ES-I3 (cell line): ENCODE data around the gene WWOX.
"Not testable (repeated sequence)": the region's sequence is repeated elsewhere in the genome, so short reads cannot be mapped to it uniquely, and the experiment has no call there.

Experiments used
- H3K36me3 ChIP-seq: 2 replicates; pipeline ENCODE4 v1.6.1; 2013; ENCODE audit warnings: mild to moderate bottlenecking, low read length, control low read depth, moderate library complexity; ENCODE audit not compliant: insufficient read depth
- H3K4me1 ChIP-seq: 2 replicates; pipeline ENCODE4 v1.6.1; 2013; ENCODE audit warnings: mild to moderate bottlenecking, control low read depth, low read length; ENCODE audit not compliant: insufficient read depth
- H3K9ac ChIP-seq: 2 replicates; pipeline ENCODE4 v1.6.1; 2013; ENCODE audit warnings: low read depth, mild to moderate bottlenecking, low read length, moderate library complexity
- H3K9me3 ChIP-seq: 2 replicates; pipeline ENCODE4 v1.6.1; 2013; ENCODE audit warnings: mild to moderate bottlenecking, low read length, moderate library complexity; ENCODE audit not compliant: control insufficient read depth, insufficient read depth

The WWOX gene

DNA sequence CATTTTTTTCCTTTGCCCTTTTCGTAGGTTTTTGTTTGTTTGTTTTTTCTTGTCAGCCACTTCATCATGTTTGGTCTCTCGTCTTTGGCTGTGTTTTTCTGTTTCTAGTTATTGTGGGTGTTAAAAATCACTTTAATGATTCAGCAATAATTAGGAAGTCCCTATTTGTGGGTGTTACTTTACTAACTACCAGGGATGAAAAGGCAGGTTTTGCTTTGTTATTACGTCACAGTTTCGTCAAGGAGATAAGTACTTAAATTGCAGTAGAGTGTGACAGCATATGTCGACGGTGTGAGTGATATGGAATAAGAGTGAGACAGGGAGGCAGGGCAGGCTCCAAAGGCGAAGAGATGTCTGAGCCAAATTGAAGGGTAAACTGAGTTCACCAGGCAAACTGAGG lies 479.6 kb downstream of the WWOX start:
- H3K9me3 ChIP-seq, result no peaks in the 10 kb centered on the region
- H3K4me1 ChIP-seq, result peaks cover 12% of the 10 kb centered on the region; the same call in 1 of the 2 replicates
- no peaks in the 10 kb centered on the region for H3K36me3 ChIP-seq
- no peak overlapping the region for H3K9ac ChIP-seq

DNA sequence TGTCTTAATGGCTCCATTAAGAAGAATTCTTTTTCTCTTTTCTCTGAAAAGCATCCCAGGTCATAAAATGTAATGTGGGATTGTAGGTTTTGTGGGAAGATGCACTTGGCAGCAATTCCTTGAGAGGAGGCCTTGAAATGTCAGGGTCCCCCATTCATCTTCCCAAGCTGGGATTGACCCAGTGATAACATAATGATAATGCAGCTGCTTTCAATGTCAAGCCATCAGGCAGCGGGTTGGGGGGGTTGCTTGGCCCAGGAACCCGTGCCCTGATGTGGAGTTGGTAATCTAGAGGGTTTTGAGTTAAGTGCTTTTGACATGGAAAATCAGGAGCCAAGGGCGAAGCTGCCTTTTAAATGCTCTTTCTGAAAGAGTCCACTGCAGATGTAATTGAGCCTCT lies 484.0 kb downstream of the WWOX start:
- no peak overlapping the region for H3K9ac ChIP-seq
- H3K36me3 ChIP-seq, result no peaks in the 10 kb centered on the region
- no peaks in the 10 kb centered on the region for H3K9me3 ChIP-seq
- H3K4me1 ChIP-seq, result peaks cover 16% of the 10 kb centered on the region; the same call in 1 of the 2 replicates

DNA sequence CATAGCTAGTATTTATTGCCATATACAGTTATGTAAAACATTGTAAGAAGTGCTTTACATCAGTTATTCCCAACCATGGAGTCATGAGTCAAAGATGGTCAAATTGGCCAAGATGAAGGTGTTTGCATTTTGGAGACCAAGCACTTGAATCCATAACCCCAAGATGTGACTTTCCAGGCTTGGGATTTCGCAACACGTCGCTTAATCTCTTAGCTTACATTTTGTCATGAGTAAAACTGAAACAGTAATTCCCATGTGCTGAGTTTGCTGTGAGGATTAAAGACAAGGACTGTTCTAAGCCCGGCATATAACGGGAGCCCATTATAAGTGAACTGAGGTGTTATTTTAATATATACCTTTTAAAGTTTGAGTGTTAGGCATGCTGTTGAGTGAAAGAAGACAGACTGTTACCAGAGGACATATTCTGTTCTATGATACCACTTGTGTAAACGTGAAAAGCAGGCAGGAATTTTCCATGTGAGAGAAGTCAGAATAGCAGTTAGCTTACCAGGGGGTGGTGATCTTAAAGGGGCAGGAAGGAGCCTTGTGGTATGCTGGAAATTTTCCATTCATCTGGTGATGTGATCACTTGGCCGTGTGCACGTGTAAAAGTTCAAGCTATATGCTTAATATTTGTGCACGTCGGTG lies 484.9 kb downstream of the WWOX start:
- Histone ChIP-seq H3K9ac (no peak overlapping the region), H3K36me3 (no peaks in the 10 kb centered on the region), H3K9me3 (no peaks in the 10 kb centered on the region), H3K4me1 (peaks cover 16% of the 10 kb centered on the region; the same call in 1 of the 2 replicates)

DNA sequence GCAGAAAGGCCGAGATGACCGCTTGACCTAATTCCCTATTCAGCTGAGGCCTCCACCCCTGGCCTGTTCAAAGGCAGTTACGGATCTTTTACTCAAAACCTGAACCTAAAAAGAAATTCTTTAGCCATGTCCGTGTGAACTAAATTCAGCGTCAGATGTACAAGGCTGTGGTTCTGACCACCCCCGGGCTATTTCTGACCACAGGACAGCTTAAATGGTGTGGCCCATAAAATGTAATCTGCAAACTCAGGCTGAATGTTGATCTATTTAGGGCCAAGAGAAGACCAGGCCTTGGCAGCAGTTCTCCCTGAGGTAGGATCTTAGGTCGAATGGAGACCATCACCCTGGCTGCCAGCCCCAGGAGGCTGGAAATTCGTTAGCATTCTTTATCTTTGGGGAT lies 485.5 kb downstream of the WWOX start:
- H3K4me1 ChIP-seq, result peaks cover 16% of the 10 kb centered on the region; the same call in 1 of the 2 replicates
- no peaks in the 10 kb centered on the region for H3K9me3 ChIP-seq
- H3K9ac ChIP-seq, result no peak overlapping the region
- H3K36me3 ChIP-seq, result no peaks in the 10 kb centered on the region

DNA sequence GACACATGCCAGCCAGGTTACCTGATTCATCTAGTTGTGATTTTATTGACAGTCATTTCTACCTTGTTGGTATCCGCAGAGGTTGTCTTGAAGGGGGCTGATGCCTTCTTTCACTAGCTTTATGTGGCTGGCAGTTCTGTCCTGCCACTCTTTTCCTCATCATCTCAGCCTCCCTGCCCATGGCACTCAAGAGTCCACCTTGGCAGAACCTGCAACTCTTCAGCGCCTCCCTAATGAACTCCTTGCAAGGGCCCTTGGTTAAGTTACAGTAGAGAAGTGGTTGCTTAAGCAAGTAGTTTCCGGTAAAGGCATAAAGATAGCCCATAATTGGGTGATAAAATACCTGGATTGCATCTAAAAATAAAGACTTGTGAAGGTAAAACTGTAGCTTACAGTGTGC lies 489.9 kb downstream of the WWOX start:
- no peaks in the 10 kb centered on the region for H3K9me3 ChIP-seq
- H3K9ac ChIP-seq, result no peak overlapping the region
- peaks cover 3% of the 10 kb centered on the region; the same call in 1 of the 2 replicates for H3K4me1 ChIP-seq
- H3K36me3 ChIP-seq, result no peaks in the 10 kb centered on the region

DNA sequence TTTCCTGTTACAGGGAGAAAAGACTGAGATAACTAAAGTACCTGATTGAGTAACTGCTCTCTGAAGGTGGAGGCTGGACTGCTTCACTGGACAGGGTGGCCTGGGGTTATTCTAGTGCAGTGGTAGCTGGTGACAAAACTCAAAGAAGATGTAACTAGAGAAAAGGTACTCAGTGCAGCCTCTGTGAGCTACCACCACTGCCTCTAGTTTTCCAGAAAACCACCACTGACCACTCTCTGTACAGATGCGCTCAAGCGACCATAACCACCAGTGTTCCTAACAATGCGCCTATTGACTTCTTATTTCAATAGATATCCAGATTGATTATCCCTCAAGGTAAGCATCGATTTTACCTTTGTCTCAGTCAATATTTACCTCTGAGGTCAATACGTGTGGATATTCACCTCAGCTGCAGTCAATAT lies 492.2 kb downstream of the WWOX start:
- H3K4me1 ChIP-seq, result no peaks in the 10 kb centered on the region
- no peak overlapping the region for H3K9ac ChIP-seq
- H3K36me3 ChIP-seq, result no peaks in the 10 kb centered on the region
- no peaks in the 10 kb centered on the region for H3K9me3 ChIP-seq

DNA sequence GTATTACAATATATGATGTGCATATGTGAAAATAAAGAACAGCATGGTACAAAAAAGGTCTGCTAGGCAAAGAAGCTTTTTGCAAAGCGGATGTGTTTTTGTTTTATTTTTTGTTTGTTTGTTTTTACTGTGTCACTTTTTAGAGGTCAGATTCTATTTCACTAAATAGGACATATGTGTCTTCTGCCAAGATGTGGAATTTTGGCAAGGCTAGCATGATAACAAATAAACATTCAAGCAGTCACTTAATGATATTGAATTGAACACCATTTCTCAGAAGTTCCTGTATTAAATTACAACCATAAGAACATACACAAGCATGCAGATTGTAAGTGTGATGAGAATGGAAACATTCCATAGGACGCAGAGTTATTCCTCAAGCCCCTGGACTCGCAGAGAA lies 492.7 kb downstream of the WWOX start:
- H3K4me1 ChIP-seq, result no peaks in the 10 kb centered on the region
- no peaks in the 10 kb centered on the region for H3K9me3 ChIP-seq
- no peaks in the 10 kb centered on the region for H3K36me3 ChIP-seq
- H3K9ac ChIP-seq, result no peak overlapping the region

DNA sequence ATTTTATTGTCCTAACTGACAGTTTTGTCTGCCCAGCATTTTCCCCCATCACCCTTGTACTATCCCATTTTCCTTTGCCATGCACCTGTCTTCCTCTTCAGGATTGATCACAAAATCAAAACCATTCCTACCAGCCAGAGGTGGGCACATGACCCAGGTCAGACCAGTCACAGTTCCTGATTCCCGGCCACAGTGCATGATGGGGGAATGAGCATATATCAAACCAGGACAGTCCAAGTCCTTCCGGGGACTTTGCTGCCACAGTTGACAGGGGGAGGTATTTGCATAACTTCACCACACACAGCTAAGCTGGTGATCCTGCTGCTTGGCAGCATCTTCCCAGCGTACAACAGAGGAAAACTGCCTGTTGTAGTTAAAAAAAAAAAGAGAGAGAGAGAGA lies 493.9 kb downstream of the WWOX start:
- Histone ChIP-seq H3K36me3 (no peaks in the 10 kb centered on the region), H3K4me1 (no peaks in the 10 kb centered on the region), H3K9me3 (no peaks in the 10 kb centered on the region), H3K9ac (no peak overlapping the region)

DNA sequence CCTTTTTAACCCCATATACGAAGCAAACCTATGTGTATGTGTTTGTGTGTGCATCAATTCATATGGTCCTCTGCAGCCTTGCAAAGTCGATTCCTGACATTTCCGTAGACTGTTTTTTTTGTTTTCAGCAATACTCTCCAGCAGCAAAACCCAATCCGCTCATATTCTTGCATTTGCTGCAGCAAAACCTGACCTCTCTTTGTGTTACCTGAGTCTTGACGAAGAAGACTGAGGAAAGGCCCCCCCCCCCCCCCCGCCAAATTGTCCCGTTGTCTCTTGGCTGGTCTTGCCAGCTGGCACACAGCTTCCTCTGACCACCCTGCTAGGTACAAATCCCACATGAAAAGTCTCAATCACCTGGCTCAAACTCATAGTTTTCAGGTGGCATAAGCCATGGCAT lies 494.7 kb downstream of the WWOX start:
- Histone ChIP-seq H3K36me3 (no peaks in the 10 kb centered on the region), H3K4me1 (peaks cover 4% of the 10 kb centered on the region; the same call in 1 of the 2 replicates), H3K9ac (no peak overlapping the region), H3K9me3 (no peaks in the 10 kb centered on the region)

DNA sequence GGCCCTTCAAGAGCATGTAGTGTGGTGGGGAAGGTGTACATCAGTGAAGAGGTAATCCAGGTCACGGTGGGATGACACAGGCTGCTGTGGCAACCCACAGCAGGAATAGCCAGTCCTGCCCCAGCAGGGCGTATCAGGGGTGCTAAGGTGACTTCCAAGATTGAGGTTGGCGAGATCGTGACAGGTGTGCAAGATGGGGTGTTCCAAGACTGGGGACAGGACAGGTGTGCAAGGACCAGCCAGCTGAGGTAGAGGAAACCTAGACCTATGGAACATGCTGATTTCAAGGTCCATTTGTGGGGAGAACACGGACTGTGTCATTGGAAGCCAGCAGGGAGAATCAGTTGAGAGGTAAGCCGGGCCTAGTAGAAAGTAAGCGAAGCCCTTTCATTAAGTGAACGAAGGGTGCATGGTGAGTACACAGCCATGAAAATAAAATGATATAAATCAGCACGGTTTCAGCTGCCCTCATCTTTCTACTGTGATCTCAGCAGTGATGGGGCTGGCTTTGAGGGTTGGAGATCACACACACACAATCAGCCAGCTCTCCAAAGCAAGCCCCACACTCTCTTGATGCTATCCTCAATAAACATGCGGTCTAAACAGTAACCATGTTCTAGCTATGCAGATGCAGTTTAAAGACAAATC lies 497.0 kb downstream of the WWOX start:
- Histone ChIP-seq H3K9ac (no peak overlapping the region), H3K4me1 (peaks cover 4% of the 10 kb centered on the region; the same call in 1 of the 2 replicates)

DNA sequence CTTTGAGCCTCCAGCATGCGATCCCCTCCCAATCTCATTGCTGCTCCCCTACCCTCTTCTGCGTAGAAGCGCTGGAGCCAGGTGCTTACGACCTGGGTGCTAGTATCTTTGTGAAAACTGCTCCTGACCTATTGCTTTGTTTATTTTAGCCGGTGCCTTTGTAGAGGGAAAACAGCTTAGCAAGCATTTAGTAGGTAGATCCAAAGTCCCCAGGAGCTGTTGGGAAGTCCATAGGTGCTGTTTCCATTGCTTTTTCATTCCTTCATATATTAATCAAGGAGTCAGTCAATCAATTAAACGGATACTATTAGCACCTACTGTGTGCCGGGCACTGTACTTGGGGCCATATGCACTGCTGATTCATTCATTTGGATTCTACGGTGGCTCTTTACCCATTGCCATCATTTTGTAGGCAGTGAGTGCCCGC lies 497.6 kb downstream of the WWOX start:
- no peaks in the 10 kb centered on the region for H3K9me3 ChIP-seq
- no peak overlapping the region for H3K9ac ChIP-seq
- H3K4me1 ChIP-seq, result peaks cover 4% of the 10 kb centered on the region; the same call in 1 of the 2 replicates
- H3K36me3 ChIP-seq, result no peaks in the 10 kb centered on the region

More for the DNA sequence above, 497.0 kb downstream of the WWOX start:
- no peaks in the 10 kb centered on the region for H3K9me3 ChIP-seq
- no peaks in the 10 kb centered on the region for H3K36me3 ChIP-seq

DNA sequence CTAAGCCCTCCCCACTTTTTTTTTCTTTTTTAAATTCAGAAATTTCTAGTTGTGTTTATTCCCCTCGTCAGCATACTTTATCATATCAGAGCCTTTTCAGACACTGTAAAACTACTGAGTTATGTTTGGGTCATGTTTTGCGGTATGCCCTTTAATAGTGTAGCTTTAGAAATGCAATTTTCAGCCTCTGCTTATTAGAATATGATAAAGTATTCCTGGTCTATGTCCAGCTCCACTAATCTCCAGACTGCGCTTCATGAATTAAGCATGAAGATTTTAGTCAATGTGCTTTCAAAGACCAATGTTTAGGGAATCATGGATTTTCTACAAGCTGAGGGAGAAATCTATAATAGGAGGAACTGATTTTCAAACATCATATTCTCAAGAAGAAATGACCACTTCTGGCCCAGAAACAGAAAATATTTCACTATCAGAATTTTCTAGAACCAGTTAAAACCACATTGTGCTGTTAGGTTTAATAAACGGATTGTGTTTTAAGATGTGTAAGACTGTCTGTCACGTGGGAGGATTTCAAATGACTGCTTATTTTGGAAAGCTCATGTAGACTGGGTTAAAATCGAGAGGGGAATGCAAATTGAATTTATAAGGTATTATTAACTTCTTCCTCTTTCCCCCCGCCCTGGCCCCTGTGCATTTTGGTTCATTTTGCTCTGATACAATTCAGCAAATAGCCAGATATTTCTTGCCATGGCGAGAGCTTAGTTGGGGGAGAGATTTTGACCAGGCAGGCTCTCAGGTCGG lies 498.5 kb downstream of the WWOX start:
- peaks cover 4% of the 10 kb centered on the region; the same call in 1 of the 2 replicates for H3K4me1 ChIP-seq

DNA sequence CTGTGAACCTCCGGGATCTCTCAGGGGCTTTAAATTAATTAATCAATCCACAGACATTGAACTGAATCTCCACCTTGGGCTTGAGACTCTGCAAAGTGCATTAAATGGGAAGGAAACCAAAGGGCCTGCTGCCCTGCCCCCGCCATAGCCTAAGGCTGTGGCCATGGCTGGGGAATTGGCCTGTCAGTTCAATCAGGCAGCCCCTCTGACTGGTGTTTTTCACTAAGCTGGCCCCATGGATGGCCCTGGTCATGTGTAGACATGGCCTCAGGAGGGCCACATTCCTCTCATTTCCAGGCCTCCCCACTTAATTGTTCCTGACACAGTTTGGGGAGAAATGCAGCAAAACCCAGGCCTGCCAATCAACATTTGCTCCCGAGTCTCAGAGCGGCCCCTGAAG lies 499.8 kb downstream of the WWOX start:
- no peaks in the 10 kb centered on the region for H3K9me3 ChIP-seq
- H3K4me1 ChIP-seq, result peaks cover 4% of the 10 kb centered on the region; the same call in 1 of the 2 replicates
- H3K9ac ChIP-seq, result no peak overlapping the region
- no peaks in the 10 kb centered on the region for H3K36me3 ChIP-seq

More for the DNA sequence above, 498.5 kb downstream of the WWOX start:
- no peak overlapping the region for H3K9ac ChIP-seq
- no peaks in the 10 kb centered on the region for H3K36me3 ChIP-seq
- no peaks in the 10 kb centered on the region for H3K9me3 ChIP-seq

DNA sequence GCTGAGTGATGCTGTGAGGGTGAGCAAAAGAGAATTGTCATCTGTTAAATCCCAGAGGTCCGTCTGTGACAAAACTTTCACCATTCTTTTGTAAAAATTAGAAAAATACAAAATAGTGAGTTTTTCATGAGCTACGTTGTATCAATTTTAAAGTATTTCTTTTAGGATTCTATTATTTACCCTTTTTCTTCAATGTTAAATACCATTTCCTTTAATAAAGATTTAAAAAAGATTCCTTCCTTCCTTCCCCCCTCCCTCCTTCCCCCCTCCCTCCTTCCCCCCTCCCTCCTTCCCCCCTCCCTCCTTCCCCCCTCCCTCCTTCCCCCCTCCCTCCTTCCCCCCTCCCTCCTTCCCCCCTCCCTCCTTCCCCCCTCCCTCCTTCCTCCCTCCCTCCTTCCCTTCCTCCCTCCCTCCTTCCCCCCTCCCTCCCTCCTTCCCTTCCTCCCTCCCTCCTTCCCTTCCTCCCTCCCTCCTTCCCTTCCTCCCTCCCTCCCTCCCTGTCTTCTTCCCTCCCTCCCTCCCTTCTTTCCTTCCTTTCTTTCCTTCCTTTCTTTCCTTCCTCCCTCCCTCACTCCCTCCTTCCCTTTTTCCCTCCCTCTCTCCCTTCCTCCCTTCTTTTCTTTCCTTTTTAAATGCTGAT lies 505.1 kb downstream of the WWOX start:
- H3K36me3 ChIP-seq, H3K9ac ChIP-seq, H3K9me3 ChIP-seq: not testable (repeated sequence)
- peaks cover 37% of the 10 kb centered on the region for H3K4me1 ChIP-seq
